Psoas muscle (tissue), 8 donors: ENCODE results near the gene TJP2. TPM values are rescaled to one million over a fixed set of nuclear protein-coding genes. Genes with fewer than 3 reads are reported as not detected.
A peak's percentile ranks its signal among the peaks of the same experiment; 100 is the strongest.

Experiments
- ATAC-seq, 4 donors: fragments of 200-7000 bp; cut with Tn5 transposase; one replicate each; pipeline ENCODE4 v1.9.1; 2020; ENCODE audit warnings: moderate library complexity in 3 of 4, mild to moderate bottlenecking in 2 of 4
- DNase-seq, 2 donors: peaks; one replicate each; pipeline ENCODE4 v3.0.0-alpha.2; 2020
- H3K27ac ChIP-seq: fragments of 200-600 bp; one replicate; pipeline ENCODE4 v1.8.0; 2022
- H3K27me3 ChIP-seq, 3 donors: fragments of 200-600 bp in 1 of 3; one replicate each; pipeline versions ENCODE4 v1.6.1 to v1.8.0; 2013 to 2022; ENCODE audit warnings: low read length in 2 of 3, mild to moderate bottlenecking in 2 of 3, moderate library complexity in 1 of 3; ENCODE audit not compliant: insufficient read depth in 3 of 3
- H3K36me3 ChIP-seq, 2 donors: fragments of 200-600 bp in 1 of 2; one replicate each; pipeline versions ENCODE4 v1.6.1 to v1.8.0; 2013 to 2022; ENCODE audit warnings: low read depth in 1 of 2, mild to moderate bottlenecking in 1 of 2, moderate library complexity in 1 of 2; ENCODE audit not compliant: insufficient read depth in 1 of 2
- H3K4me1 ChIP-seq: fragments of 200-600 bp; one replicate; pipeline ENCODE4 v1.8.0; 2022
- H3K4me3 ChIP-seq: fragments of 200-600 bp; one replicate; pipeline ENCODE4 v1.8.0; 2022; ENCODE audit warnings: mild to moderate bottlenecking
- H3K9me3 ChIP-seq: fragments of 200-600 bp; one replicate; pipeline ENCODE4 v1.8.0; 2022
- WGBS, 3 donors: extraction: QIAGEN DNeasy Blood & Tissue Kit; methylation state at CpG; one replicate each; pipeline versions ENCODE4 v1.1.6 to v1.1.7; 2013; 5-methylcytosine and 5-hydroxymethylcytosine counted together
- intact Hi-C, 2 donors: fragments of 100-400 bp; cut with DNase I; formaldehyde crosslinking; loops; one replicate each; pipeline versions ENCODE4 v1.11.0 to v1.14.2; 2022
- polyA plus RNA-seq, 3 donors: library from polyadenylated mRNA; stranded (reverse); fragments of 200-250 nt; gene quantifications; one replicate each; pipeline ENCODE4 v1.2.3, GENCODE V29; 2013
- total RNA-seq, 4 donors: library from RNA; stranded (reverse); fragmentation: NEBNext Ultra II Directional in 2 of 4; extraction: Animal tissue kit (Norgen Biotek cat#: 25700) in 2 of 4; gene quantifications; one replicate each; pipeline versions ENCODE4 v1.2.1 to v1.2.4, GENCODE V29; 2021 to 2023
- TF ChIP-seq, protein P1 (sequence below): fragments of 200-600 bp; IDR thresholded peaks from one replicate; pipeline ENCODE4 v1.8.0; 2022; ENCODE audit warnings: antibody characterized with exemption
- donor health status: healthy with polysubstance abuse.
- donor health status: DM: no; HTN: no; CAD: no; lungs with moderate emphysema.
- donor health status: Bipolar disorder and iron deficiency.
- donor health status: healthy.
- donor health status: DM: yes; HTN: yes; CAD: no.
- donor health status: DM: no; HTN: no; CAD: no.
- donor health status: DM: no; HTN: no; CAD: no.
- donor health status: DM: yes; HTN: yes; CAD: no.

The TJP2 gene
- total and polyA plus RNA-seq, 7 donors = 6.6 to 25.1 (median 14.8) TPM

- Histone ChIP-seq H3K4me1 (no peaks in the 10 kb centered on the region), H3K9me3 (no peaks in the 10 kb centered on the region), H3K36me3 (peaks cover 0 to 43% of the 10 kb centered on the region in 2 donors), H3K27me3 (no peaks in the 10 kb centered on the region), H3K27ac (no peak overlapping the region), H3K4me3 (no peak overlapping the region)
- DNase-seq (no peak), ATAC-seq (no peak)
- intact Hi-C loops = no loop called here
- TF ChIP-seq, protein P1, sequence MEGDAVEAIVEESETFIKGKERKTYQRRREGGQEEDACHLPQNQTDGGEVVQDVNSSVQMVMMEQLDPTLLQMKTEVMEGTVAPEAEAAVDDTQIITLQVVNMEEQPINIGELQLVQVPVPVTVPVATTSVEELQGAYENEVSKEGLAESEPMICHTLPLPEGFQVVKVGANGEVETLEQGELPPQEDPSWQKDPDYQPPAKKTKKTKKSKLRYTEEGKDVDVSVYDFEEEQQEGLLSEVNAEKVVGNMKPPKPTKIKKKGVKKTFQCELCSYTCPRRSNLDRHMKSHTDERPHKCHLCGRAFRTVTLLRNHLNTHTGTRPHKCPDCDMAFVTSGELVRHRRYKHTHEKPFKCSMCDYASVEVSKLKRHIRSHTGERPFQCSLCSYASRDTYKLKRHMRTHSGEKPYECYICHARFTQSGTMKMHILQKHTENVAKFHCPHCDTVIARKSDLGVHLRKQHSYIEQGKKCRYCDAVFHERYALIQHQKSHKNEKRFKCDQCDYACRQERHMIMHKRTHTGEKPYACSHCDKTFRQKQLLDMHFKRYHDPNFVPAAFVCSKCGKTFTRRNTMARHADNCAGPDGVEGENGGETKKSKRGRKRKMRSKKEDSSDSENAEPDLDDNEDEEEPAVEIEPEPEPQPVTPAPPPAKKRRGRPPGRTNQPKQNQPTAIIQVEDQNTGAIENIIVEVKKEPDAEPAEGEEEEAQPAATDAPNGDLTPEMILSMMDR = no peak
- WGBS, 3 donors = 85 to 100% (median 93%) methylated on average over 1 of the region's 1 CpG
These were observed 81.5 kb downstream of the TJP2 start for GRCh38 chr9:69255591-69255990.

DNA sequence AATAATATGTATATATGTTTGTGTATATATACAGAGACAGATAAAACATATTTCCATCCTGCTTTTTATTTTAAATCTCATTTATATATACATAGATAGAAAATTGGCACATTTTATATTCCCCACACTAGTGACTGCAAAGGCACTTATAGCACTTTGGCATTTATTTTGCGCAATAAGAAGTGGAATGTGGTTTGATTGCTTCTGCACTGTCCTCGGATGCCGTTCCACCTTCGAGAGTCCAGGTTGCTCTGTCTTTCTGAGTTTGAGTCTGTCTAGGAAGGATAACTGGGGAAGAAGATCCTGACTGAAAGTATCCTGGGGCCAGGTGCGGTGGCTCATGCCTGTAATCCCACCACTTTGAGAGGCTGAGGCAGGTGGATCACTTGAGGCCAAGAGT lies 84.5 kb downstream of the TJP2 start:
- WGBS, 3 donors = 95 to 98% (median 97%) methylated on average over 5 of the region's 5 CpGs
- no peak overlapping the region for H3K27ac ChIP-seq
- TF ChIP-seq, protein P1 = no peak

DNA sequence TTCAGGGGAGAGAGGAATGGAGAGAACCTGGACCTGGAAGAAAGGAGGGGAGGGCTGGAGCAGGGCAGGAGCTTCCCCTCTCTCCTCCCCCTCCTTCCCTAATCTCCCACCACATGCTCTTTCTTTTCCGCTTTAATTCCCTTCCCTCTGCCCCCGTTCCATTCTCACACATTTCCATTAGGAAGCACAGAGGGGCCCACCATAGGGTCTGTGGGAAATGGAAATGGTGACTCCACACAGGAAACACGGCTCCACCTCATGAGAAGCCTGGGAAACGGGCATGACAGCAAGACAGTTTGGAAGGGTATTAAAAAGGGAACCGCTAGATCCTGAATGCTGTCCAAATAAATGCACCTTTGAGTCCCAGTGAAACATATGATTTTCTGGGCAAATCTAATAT lies 86.1 kb downstream of the TJP2 start:
- no peaks in the 10 kb centered on the region for H3K27me3 ChIP-seq
- no peak overlapping the region for H3K4me3 ChIP-seq
- no peak for DNase-seq
- no peaks in the 10 kb centered on the region for H3K4me1 ChIP-seq
- no peaks in the 10 kb centered on the region for H3K9me3 ChIP-seq
- TF ChIP-seq, protein P1 = no peak
- intact Hi-C loops = no loop called here
- peaks cover 0 to 2% of the 10 kb centered on the region in 2 donors for H3K36me3 ChIP-seq
- ATAC-seq = no peak
- WGBS, 3 donors = 58 to 65% (median 63%) methylated on average over 5 of the region's 5 CpGs
- no peak overlapping the region for H3K27ac ChIP-seq

More for the DNA sequence above, 84.5 kb downstream of the TJP2 start:
- Histone ChIP-seq H3K27me3 (no peaks in the 10 kb centered on the region), H3K4me3 (no peak overlapping the region), H3K9me3 (no peaks in the 10 kb centered on the region), H3K36me3 (peaks cover 0 to 18% of the 10 kb centered on the region in 2 donors), H3K4me1 (no peaks in the 10 kb centered on the region)
- ATAC-seq = no peak
- intact Hi-C loops = no loop called here
- no peak for DNase-seq

- H3K4me3 ChIP-seq = no peak overlapping the region
- no peak overlapping the region for H3K27ac ChIP-seq
- TF ChIP-seq, protein P1 = no peak
- intact Hi-C loops = no loop called here
- ATAC-seq (peak in 2 of 4 donors; percentile 54 to 58), DNase-seq (no peak)
- no peaks in the 10 kb centered on the region for H3K4me1 ChIP-seq
- no peaks in the 10 kb centered on the region for H3K27me3 ChIP-seq
- H3K9me3 ChIP-seq = no peaks in the 10 kb centered on the region
- WGBS, 3 donors = 59 to 82% (median 61%) methylated on average over 3 of the region's 3 CpGs
- H3K36me3 ChIP-seq = no peaks in the 10 kb centered on the region
These were observed 87.6 kb downstream of the TJP2 start for GRCh38 chr9:69261636-69262035.

DNA sequence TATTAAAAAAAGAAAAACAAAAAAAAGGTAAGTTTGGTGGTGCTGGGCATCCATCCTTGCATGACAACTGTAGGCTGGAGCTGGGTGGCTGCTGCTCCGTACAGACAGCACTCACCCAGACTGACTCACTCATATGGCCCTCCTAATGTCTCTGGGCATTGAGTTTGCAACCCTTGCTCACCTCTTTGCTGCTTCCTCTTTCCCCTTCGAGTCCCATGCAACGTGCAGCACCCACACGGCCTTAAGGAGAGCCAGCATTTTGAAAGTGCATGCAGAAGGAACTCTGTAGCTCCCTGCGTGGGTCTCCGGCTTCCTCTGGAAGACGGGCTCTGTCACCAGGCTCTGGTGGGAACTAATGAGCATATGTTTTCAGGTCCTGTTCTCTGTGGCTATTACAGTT lies 90.4 kb downstream of the TJP2 start:
- 66 to 74% (median 70%) methylated on average over 7 of the region's 7 CpGs for WGBS, 3 donors
- Histone ChIP-seq H3K36me3 (no peaks in the 10 kb centered on the region), H3K4me3 (no peak overlapping the region), H3K9me3 (no peaks in the 10 kb centered on the region), H3K27ac (no peak overlapping the region), H3K4me1 (no peaks in the 10 kb centered on the region), H3K27me3 (no peaks in the 10 kb centered on the region)
- DNase-seq = no peak
- ATAC-seq = peak in 1 of 4 donors; percentile 35
- intact Hi-C loops = no loop called here
- TF ChIP-seq, protein P1 = no peak
